Right renal cortex interstitium (tissue), 3 donors: ENCODE results near the gene MANSC1. TPM values are rescaled to one million over a fixed set of nuclear protein-coding genes. Genes with fewer than 3 reads are reported as not detected.
A peak's percentile ranks its signal among the peaks of the same experiment; 100 is the strongest.
"Not testable (repeated sequence)": the region's sequence is repeated elsewhere in the genome, so short reads cannot be mapped to it uniquely, and the experiment has no call there.

ENCODE experiments used
- DNase-seq, 3 donors: peaks; one replicate each; pipeline ENCODE4 v3.0.0-alpha.2; 2013; ENCODE audit warnings: low read depth in 3 of 3, low spot score in 2 of 3
- polyA plus RNA-seq, 3 donors: library from polyadenylated mRNA; unstranded; fragments of 120-200 nt; gene quantifications; one replicate each; pipeline ENCODE4 v1.2.1, GENCODE V29; 2013; ENCODE audit not compliant: insufficient read length in 3 of 3

Gene MANSC1
- polyA plus RNA-seq, 3 donors, result 33.7 to 37.7 (median 33.7) TPM

DNA sequence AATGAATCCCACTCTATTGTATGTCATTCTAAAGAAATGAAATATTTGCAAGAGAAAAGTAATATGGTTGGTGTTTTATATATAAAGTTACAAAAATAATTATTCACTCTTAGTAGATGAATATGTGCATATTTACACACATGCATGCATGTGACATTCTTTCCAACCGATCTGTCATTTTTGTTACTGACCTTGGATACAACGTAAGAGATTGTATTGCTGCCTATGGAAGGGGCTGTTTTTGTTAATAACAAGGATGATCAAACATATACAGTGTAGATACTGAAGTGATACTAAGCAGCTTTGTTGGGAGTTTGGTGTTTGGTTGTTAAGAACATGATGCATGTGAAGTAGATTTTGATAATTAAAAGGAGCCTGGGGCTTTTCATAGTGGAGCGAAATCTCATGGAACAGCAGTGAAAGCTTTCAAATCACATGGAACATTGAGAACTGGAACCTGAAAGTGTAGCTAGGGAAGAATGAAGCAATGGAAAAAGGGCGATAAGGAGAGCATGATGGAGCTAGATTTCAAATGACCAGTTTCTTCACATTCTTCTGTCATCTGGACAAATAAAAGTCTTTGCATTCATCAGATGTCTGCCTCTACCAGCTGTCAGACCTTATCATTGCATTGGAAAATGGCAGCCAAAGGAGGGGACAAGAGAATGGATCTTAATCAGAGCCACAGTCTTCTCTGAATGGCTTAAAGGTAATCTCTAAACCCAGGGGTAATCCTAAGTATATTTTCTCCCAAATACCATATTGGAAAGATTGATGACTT is 16.8 kb upstream of the MANSC1 start:
- DNase-seq, result no peak

DNA sequence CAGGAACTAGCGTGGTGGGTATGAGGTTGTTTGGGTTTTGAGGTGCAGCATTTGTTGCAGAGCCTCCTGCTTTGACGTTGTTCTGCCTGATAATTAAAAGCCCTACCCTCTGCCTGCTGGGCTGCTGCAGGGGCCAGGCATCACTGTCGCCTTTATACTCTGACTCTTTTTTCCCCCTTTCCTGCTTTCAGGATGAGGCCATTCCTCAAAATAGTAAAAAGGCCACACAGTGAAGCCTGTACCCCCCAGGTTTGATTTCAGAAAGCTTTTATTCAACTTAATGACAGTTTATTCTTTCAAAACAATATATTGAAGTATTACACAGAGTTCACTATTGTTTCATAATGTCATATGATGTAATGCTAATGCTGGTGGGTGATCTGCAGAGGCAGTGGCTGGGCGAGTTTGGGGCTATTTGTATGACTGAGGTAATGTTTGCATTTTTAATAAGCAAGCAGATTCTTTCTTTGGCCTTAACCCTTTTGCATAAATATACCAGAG is 15.9 kb upstream of the MANSC1 start:
- no peak for DNase-seq

DNA sequence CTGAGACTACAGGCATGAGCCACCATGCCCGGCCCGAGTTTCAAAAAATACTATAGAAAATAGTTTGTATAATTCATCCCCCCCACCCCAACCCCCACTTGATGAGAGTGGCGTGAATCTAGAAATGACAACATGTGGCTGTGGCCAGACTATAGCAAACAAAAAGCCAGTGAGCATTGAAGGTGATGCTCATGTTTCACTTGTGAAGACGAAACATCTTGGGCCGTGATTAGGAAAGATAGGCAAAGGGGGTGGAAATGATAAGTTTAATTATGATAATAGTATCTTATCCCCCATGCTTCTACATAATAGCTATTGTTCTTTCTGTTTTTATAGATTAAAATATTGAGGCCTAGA is 15.4 kb upstream of the MANSC1 start:
- no peak for DNase-seq

DNA sequence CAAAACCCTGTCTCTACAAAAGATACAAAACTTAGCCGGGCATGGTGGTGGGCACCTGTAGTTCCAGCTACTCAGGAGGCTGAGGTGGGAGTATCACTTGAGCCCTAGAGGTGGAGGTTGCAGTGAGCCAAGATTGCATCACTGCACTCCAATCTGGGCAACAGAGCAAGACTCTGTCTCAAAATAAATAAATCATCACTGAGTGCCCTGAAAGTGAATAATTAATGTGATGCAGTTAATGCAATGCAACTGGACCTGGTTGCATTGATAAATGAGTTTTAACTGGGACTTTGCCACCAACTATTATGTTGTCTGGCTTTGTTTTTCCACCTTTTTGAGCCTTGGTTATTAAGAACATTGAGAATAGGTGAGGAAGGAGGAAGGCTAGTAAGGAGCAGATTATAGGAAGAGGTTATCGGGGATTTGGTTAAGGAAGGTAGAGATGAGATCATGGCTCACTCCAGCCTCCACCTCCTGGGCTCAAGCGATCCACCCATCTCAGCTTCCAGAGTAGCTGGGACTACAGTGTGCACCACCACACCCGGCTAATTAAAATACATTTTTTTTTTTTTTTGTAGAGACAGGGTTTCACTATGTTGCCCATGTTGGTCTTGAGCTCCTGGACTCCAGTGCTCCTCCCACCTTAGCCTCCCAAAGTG is 14.9 kb upstream of the MANSC1 start:
- no peak for DNase-seq

DNA sequence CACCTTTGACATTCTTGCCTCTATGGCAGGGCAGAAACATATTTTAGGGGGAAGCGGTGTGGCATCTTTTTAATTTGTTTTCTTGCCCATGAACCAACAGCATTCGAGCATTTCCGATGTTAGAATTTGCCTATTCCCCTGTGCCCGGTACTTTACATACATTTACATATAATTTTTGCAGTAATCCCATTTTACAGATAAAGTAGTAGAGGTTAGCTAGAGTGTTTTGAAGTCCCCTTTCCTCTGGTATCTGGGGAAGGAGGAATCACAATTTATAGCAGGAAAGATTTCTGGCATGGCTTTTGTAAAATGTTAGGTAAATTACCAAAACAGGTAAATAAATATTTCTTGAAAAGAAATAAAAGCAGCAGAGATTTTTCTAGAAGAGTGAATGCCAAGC is 8.5 kb upstream of the MANSC1 start:
- no peak for DNase-seq

DNA sequence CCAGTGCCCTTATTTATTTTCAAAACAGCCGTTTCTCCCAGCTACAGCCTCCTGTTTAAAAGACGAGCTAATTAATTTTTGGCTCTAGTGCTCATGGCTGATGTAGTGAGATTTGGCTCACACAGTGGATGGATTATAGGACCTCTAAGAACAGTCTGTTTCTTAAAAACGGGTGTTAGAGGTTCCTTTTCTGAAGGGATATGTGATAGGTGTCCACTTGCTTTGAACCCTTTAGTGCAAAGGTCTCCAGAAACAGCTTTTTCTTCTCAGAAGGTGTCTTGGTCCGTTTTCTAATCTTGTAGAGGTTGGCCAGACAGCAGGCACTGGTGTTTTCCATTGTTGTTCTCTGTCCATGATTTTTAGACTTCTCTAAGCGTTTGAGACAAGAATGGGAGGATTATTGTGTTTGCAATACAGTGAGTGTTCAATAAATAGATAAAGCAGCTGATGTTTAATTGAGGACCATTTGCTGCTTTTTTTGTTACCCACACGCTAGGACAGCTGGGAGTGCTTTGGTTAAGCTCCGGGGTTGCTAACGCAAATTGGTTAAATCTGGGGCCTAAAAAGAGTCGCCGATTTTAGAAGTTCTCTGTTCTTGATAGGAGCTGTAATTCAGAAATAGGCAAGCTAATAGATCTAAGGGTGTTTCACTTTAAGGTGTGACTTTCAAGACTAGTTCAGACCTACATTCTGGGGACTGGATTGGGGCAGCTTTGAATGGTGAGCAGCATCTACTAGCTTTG is 7.8 kb upstream of the MANSC1 start:
- no peak for DNase-seq

DNA sequence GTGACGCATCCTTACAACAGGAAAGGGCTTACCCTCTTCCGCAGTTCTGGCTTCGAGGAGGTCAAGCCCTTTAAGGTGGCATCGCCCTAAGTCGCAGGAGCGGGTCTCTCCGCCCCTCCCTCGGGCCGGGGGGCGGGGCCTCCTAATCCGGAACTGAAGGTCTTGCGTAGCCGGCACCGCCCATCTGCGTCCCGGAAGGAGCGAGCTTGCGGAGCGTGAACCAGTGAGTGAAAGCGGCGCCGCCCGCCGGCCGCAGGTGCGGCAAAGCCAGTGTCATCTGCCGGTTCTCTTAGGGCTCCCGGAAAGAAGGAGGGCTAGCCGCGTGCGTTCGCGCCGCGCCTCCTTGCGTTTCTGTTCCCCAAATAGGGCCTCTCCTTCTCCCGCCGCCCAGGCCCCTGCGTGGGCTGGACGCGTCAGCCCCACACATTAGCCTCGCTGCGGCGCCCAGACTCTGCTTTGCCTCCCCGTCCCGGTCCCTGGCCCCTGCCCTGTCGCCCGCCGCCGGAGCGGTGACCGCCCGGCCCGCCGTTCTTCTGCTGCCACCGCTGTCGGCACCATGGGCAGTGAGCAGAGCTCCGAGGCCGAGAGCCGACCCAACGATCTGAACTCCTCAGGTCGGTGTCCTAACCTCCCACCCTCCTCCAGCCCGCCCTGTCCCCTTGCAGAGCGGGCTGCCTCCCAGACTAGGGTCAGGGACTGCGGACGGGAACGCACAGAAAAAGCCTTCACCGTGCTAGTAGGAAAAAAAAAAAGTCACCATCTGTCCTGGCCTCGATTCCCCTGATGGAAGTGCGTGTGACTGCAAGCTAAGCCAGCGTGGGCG is 7.1 kb upstream of the MANSC1 start, which contains the start of gene BORCS5:
Gene BORCS5, plus strand, starts transcription at position 183 of the 823 bp plus-strand sequence. Its CDS starts 374 bp downstream, at position 557.
- peak in 2 of 3 donors; percentile 80 to 89 for DNase-seq

DNA sequence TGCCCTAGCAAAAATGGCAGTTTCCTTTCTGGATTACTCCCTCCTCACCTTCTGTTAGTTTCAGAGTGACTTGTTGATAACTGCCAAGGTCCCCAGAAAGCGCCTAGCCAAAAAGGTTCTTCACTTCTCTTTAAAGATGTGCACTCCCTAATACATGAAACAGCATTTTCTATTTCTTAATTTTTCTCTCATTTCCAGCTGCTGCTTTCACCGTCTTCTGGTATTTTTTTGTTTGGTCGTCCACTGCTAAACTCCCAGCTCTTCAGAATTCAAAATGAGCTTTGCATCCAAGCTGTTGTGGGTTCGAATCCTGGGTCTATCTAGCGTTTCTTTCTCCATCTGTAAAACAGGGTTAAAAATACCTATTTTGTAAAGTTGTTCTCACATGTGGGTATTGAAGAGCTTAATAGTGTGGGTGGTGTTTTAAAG is 6.4 kb upstream of the MANSC1 start:
- DNase-seq, result no peak

DNA sequence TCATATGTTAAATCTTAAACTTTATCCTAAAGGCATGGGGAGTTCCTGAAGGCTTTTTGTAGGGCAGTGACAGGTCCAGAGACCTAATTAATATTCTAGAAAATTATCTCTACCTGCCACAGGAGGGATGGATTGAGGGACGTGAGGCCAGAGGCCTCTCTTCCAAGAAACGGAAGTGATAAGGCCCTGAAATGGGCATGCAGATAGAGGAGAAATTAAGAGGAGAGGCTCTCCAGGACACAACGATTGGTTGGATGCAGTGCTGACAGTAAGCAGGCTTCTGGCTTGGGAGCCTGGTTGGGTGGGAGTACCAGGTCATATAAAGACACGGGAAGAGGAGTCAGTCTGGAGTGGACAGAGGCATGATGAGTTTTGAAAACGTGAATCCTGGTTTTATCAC is 3.8 kb upstream of the MANSC1 start:
- DNase-seq, result no peak

DNA sequence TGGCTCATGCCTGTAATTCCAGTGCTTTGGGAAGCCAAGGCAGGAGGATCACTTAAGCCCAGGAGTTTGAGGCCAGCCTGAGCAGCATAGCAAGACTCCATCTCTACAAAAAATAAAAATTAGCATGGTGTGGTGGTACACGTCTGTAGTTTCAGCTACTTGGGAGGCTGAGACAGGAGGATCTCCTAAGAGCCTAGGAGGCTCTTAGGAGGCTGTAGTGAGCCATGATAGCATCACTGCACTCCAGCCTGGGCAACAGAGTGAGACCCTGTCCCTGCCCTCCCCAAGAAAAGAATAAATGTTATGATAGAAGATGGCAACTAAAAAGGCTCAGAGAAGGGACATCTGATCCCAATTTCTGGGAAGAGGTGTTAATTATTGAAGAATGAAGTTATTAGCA is 3.2 kb upstream of the MANSC1 start:
- DNase-seq, result no peak

DNA sequence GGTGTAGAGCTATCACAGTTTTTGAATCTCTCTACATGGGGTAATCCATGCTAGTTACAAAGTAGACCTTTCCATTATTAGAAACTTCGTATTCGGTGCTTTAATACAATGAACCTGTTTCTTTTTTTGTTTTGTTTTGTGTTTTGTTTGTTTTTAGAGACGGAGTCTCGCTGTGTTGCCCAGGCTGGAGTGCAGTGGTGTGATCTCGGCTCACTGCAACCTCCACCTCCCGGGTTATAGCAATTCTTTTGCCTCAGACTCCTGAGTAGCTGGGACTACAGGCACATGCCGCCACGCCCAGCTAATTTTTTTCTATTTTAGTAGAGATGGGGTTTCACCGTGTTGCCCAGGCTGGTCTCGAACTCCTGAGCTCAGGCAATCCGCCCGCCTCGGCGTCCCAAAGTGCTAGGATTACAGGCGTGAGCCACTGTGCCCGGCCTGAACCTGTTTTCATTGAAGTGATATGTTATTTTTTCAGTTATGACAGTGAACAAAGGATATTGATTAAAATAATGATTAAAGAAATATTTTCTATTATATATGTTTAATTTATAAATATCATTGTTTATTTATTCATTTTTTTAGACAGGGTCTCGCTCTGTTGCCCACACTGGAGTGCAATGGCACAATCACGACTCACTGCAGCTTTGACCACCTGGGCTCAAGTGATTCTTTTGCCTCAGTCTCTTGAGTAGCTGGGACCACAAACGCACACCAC is 1.6 kb upstream of the MANSC1 start:
- not testable (repeated sequence) for DNase-seq

DNA sequence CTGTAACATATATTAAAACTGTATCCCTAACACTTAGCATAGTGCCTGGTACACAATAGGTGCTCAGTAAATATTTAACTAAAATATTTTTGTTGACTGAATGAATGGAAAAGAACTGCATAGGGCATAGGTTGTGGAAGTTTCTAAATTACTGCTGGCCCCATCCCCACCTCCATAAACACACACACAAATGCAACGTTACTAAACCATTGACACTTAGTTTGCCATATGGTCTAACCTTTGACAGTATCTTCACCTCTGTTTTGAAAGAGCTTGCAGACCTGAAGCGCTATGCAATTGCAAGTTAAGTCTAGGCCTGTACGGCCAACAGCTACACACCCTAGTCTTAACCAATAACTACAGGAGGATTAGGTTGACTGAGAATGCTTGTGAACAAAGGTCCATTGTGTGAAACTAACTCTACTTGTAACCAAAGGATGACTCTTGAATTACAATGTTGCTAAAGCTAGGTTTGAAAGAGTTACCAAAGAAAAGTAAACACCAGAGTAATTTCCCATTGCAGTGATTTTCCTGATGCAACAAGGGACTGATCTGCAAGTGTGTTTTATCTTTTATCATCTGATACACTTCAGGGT is 924 bp upstream of the MANSC1 start:
- no peak for DNase-seq

DNA sequence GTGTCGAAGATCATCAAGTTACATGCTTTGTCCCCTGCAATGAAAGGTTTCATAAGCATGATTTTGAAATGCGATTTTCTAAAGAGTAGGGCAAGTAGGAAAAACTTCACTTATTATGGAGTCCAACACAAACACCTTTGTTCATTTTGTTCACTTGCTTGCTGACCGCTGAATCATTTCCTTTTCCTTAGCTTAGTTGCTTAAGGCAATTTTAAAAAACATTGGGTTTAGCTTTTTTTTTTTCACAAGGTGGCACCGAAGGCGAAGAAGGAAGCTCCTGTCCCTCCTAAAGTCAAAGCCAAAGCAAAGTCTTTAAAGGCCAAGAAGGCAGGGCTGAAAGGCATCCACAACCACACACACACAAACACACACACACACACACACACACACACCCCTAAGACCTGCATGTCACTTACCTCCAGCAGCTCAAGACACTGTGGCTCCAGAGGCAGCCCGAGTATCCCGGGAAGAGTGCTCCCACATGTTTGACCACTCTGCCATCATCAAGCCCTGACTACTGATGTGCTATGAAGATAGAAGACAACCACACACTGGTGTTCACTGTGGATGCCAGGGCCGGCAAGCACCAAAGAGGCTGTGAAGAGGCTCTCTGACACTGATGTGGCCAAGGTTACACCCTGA is 11.4 kb downstream of the MANSC1 start:
- DNase-seq, result no peak

DNA sequence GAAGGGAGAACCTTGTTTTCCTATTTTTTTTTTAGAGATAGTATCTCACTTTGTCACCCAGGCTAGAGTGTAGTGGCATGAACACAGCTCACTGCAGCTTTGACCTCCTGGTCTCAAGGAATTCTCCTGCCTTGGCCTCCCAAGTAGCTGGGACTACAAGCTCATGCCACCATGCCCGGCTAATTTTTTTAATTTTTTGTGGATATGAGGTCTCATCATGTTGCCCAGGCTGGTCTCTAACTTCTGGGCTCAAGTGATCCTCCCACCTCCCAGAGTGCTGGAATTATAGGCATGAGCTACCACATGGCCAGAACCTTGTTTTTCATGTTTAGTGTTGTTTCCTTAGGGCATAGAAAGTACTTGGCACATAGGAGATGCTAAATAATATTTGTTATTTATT is 13.5 kb downstream of the MANSC1 start:
- no peak for DNase-seq

DNA sequence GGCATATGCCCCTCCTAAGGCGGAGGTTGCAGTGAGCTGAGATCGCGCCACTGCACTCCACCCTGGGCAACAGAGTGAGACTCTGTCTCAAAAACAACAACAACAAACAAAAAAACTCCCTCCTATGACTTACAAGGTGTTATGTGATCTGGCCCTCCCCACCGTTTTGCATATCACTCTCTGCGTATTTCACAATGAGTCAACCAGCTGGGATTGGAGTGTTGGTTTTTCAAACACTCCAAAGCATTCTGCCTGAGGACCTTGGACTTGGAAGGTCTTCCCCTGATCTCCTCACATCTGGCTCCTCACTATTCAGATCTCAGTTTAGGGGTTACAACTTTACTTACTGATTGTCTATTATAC is 14.0 kb downstream of the MANSC1 start:
- DNase-seq, result no peak

DNA sequence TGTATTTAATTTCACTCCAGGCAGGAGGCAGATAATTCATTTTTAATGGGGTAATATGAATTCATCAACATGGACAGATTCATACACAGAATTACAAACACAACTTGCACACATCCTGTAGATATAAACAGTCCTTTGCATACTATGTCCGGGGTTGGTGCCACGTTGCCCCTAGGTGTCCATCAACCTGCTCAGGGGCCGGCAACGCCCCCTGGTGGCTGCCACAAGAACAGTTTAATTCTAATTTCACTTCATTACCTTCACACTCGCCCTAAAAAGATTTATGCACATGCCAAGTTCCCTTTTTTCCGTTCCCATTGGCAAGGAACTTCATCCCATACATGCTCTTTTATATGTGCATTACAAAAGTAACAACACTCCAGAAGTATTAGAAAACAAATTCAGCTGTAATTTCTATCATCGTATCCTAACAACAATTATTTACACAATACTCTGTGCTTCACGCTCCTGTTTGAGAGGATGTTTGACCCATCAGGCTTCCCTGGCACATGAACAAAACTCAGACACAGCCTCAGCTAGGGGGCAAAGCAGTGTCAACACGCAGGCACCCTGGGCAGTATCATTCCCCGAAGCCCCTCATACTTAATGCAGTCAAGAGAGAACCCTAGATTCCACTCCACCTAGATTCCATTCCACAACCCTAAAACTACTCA is 15.5 kb downstream of the MANSC1 start:
- DNase-seq, result no peak

DNA sequence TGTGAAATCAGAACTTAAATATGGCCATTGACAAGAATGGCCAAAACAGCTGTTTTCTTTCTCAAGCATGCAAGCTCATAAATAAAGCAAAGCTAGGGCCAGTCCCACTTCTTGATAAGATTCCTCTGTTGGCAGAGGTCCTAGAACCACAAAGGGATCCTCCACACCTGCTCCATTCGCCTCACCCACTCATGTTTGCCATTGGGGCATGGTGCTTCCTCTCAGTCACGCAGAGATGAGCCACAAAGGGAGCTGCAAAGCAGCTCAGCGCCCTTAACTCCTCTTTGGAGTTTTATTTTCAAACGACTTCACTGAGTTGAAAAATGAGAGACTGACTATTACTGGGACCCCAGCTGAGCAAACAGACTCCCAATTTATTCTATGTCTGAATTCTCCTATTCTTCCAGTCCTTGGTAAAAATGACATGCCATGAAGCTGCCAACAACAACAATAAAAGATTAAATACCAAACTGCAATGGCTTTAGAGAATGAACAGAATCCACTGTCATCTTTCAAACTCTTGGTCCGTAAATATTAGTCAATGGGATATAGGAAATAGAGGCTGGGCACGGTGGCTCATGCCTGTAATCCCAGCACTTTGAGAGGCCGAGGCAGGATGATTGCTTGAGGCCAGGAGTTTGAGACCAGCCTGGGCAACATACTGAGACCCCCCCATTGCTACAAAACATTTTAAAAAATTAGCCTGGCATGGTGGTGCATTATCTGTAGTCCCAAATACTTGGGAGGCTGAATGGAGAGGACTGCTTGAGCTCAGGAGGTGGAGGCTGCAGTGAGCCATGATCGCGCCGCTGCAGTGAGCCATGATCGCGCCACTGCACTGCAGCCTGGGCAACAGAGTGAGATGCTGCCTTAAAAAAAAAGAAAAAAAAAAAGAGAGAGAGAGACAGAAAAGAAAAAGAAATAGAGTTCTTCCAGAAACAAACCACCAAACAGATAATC is 16.4 kb downstream of the MANSC1 start:
- no peak for DNase-seq
